Keratinocyte (primary cell): ENCODE data around the gene NKX3-2.
"Not testable (repeated sequence)": the region's sequence is repeated elsewhere in the genome, so short reads cannot be mapped to it uniquely, and the experiment has no call there.

Experiments
- CTCF ChIP-seq, 3 experiments: IDR thresholded peaks in 1 of 3; conservative IDR thresholded peaks in 1 of 3; optimal IDR thresholded peaks in 1 of 3; 2 replicates in 2 of 3; 3 replicates in 1 of 3; pipeline versions ENCODE3 to v1.5.1; 2011; ENCODE audit warnings: low read length in 3 of 3, mild to moderate bottlenecking in 3 of 3, moderate library complexity in 2 of 3, control low read depth in 1 of 3, inconsistent platforms in 1 of 3; ENCODE audit not compliant: insufficient read depth in 2 of 3; ENCODE audit errors: extremely low read depth in 1 of 3
- EZH2 ChIP-seq: IDR thresholded peaks from one replicate; pipeline ENCODE4 v1.6.1; 2012; ENCODE audit warnings: inconsistent platforms, mild to moderate bottlenecking, low read length, moderate library complexity

GRCh38 chr4:13560111-13560510, 15.8 kb upstream of the NKX3-2 start:
- TF ChIP-seq EZH2; CTCF (optimal IDR thresholded peaks at IDR 0.05 in 1 of 3, IDR thresholded peaks at IDR 0.05 in 1 of 3, conservative IDR thresholded peaks at IDR 0.05 in 1 of 3; ENCODE audit: extremely low read depth in 1 of 3, insufficient read depth in 2 of 3, low read length in 3 of 3): not testable (repeated sequence)
